Mesendoderm (in vitro differentiated cells): Measurements from ENCODE around the gene LRFN5.
"Not testable (repeated sequence)": the region's sequence is repeated elsewhere in the genome, so short reads cannot be mapped to it uniquely, and the experiment has no call there.

Experiments
- DNase-seq: peaks from one replicate; pipeline ENCODE4 v3.0.0; 2013
- H2AK5ac ChIP-seq: 2 replicates; pipeline ENCODE4 v1.6.1; 2013; ENCODE audit warnings: low read length, inconsistent platforms
- H2BK120ac ChIP-seq: 2 replicates; pipeline ENCODE4 v1.6.1; 2013; ENCODE audit warnings: low read depth, mild to moderate bottlenecking, low read length, moderate library complexity, mixed read lengths
- H2BK15ac ChIP-seq: replicated peaks from 2 replicates; pipeline ENCODE4 v1.6.1; 2013; ENCODE audit warnings: low read depth, mild to moderate bottlenecking, moderate library complexity
- H2BK5ac ChIP-seq: 2 replicates; pipeline ENCODE4 v1.6.1; 2013; ENCODE audit warnings: low read length, inconsistent platforms
- H3K18ac ChIP-seq: 2 replicates; pipeline ENCODE4 v1.6.1; 2013; ENCODE audit warnings: mild to moderate bottlenecking, low read length, mixed read lengths
- H3K23ac ChIP-seq: one replicate; pipeline ENCODE4 v1.6.1; 2013; ENCODE audit warnings: low read length
- H3K27ac ChIP-seq: 2 replicates; pipeline ENCODE4 v1.5.1; 2013; ENCODE audit warnings: low read depth, mild to moderate bottlenecking, inconsistent platforms, low read length, moderate library complexity
- H3K27me3 ChIP-seq: 2 replicates; pipeline ENCODE4 v1.6.1; 2013; ENCODE audit warnings: low read length, control low read depth, mild to moderate bottlenecking, inconsistent platforms; ENCODE audit not compliant: insufficient read depth, poor library complexity
- H3K36me3 ChIP-seq: 2 replicates; pipeline ENCODE4 v1.6.1; 2013; ENCODE audit warnings: low read length, inconsistent platforms; ENCODE audit not compliant: control insufficient read depth, insufficient read depth
- H3K4ac ChIP-seq: one replicate; pipeline ENCODE4 v1.6.1; 2013; ENCODE audit warnings: low read depth, mild to moderate bottlenecking, low read length, moderate library complexity
- H3K4me1 ChIP-seq: 2 replicates; pipeline ENCODE4 v1.6.1; 2013; ENCODE audit warnings: low read depth, low read length, inconsistent platforms; ENCODE audit not compliant: control insufficient read depth
- H3K4me2 ChIP-seq: 2 replicates; pipeline ENCODE4 v1.6.1; 2013; ENCODE audit warnings: low read length
- H3K4me3 ChIP-seq: 2 replicates; pipeline ENCODE4 v1.5.1; 2013; ENCODE audit warnings: mild to moderate bottlenecking, low read length
- H3K56ac ChIP-seq: one replicate; pipeline ENCODE4 v1.6.1; 2013; ENCODE audit warnings: low read length
- H3K79me1 ChIP-seq: 2 replicates; pipeline ENCODE4 v1.6.1; 2013; ENCODE audit warnings: low read length, inconsistent platforms
- H3K79me2 ChIP-seq: 2 replicates; pipeline ENCODE4 v1.6.1; 2013; ENCODE audit warnings: mild to moderate bottlenecking, low read length; ENCODE audit not compliant: control insufficient read depth, insufficient read depth
- H3K9ac ChIP-seq: 2 replicates; pipeline ENCODE4 v1.6.1; 2013; ENCODE audit warnings: low read length, inconsistent platforms
- H4K5ac ChIP-seq: one replicate; pipeline ENCODE4 v1.6.1; 2013; ENCODE audit warnings: low read length
- H4K8ac ChIP-seq: one replicate; pipeline ENCODE4 v1.6.1; 2013; ENCODE audit warnings: low read depth, mild to moderate bottlenecking, control low read depth, low read length, moderate library complexity
- WGBS: extraction: QIAGEN DNeasy Blood & Tissue Kit; methylation state at CpG from one replicate; pipeline ENCODE4 v1.1.7; 2013; ENCODE audit warnings: low lambda C conversion rate, missing lambda C conversion rate; ENCODE audit not compliant: insufficient coverage; ENCODE audit errors: extremely low coverage; 5-methylcytosine and 5-hydroxymethylcytosine counted together

The LRFN5 gene

DNA sequence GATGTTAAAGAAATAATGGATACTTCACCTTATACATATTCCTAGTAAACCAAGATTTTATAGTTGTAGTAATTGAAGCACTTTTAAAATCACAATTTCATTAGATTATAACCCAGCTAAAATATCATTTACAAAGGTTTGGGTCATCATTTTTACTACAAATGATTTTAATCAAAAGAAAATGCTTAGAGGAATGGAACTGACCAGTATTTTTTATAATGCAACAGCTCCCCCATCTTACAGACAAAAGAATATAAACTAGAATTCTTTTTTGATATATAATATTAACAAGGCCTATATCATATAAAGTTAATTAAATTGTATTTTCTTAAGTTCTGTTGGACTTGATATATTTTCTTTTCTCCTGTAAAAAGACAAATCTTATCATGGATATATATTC, 20.4 kb upstream of the LRFN5 start:
- no peak overlapping the region for H3K27ac ChIP-seq
- H4K8ac ChIP-seq = no peak overlapping the region
- no peak overlapping the region for H3K4me3 ChIP-seq
- no peaks in the 10 kb centered on the region for H3K4me1 ChIP-seq
- no peak overlapping the region for H2BK5ac ChIP-seq
- no peak overlapping the region for H2BK15ac ChIP-seq
- no peak overlapping the region for H2AK5ac ChIP-seq
- no peak overlapping the region for H3K9ac ChIP-seq
- DNase-seq = no peak
- H2BK120ac ChIP-seq = no peak overlapping the region
- H3K36me3 ChIP-seq = no peaks in the 10 kb centered on the region
- no peaks in the 10 kb centered on the region for H3K79me2 ChIP-seq
- H3K79me1 ChIP-seq = no peaks in the 10 kb centered on the region
- no peak overlapping the region for H3K4ac ChIP-seq
- H3K18ac ChIP-seq = no peak overlapping the region
- no peaks in the 10 kb centered on the region for H3K27me3 ChIP-seq
- H3K4me2 ChIP-seq = no peak overlapping the region
- H3K23ac ChIP-seq = no peak overlapping the region
- no peak overlapping the region for H4K5ac ChIP-seq
- H3K56ac ChIP-seq = no peak overlapping the region

DNA sequence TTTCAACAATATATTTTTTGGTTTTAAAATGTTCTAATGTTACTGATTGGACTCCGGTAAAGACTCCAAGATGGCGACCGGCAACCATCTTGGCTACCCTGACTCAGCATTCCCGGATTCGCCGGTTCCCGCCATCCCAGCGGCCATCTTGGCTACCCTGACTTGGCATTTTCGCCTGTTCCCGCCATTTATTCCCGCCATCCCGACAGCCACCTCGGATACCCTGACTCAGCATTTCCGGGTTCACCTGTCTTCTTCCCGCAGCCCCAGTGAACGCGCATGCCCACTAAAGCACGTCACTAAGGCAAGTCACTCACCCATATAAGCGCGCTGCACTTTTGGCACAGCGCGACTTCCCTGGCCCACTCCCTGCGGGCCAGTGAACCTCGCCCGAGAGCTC, 9.0 kb upstream of the LRFN5 start:
- no peak overlapping the region for H3K9ac ChIP-seq
- H3K23ac ChIP-seq = no peak overlapping the region
- no peak for DNase-seq
- H3K36me3 ChIP-seq = no peaks in the 10 kb centered on the region
- no peak overlapping the region for H4K5ac ChIP-seq
- H3K79me2 ChIP-seq = no peaks in the 10 kb centered on the region
- no peaks in the 10 kb centered on the region for H3K4me1 ChIP-seq
- H3K56ac ChIP-seq = no peak overlapping the region
- no peak overlapping the region for H3K27ac ChIP-seq
- no peaks in the 10 kb centered on the region for H3K79me1 ChIP-seq
- no CpG with 5 or more reads among the region's 25 CpGs for WGBS
- no peaks in the 10 kb centered on the region for H3K27me3 ChIP-seq
- no peak overlapping the region for H3K18ac ChIP-seq
- H4K8ac ChIP-seq = no peak overlapping the region
- no peak overlapping the region for H3K4me2 ChIP-seq
- peak overlapping the region; percentile 71 for H3K4ac ChIP-seq
- H2BK120ac ChIP-seq = no peak overlapping the region
- H2BK15ac ChIP-seq = no peak overlapping the region
- no peak overlapping the region for H3K4me3 ChIP-seq
- no peak overlapping the region for H2BK5ac ChIP-seq
- no peak overlapping the region for H2AK5ac ChIP-seq

DNA sequence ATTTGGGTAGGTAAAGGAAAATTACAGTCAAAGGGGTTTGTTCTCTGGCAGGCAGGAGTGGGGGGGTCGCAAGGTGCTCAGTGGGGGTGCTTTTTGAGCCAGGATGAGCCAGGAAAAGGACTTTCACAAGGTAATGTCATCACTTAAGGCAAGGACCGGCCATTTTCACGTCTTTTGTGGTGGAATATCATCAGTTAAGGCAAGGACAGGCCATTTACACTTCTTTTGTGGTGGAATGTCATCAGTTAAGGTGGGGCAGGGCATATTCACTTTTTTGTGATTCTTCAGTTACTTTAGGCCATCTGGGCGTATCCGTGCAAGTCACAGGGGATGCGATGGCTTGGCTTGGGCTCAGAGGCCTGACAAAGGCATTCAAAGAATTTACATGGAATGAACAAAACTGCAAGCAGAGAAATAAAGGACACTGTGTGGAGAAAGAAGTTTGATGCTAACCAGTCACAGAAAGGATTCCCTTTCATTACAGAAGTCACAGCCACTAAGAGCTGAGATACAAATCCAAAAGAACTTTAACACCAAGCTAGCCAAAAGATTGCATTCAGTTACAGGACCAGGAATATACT, 6.8 kb upstream of the LRFN5 start:
- not testable (repeated sequence) for H3K56ac ChIP-seq, H3K4ac ChIP-seq, H3K79me2 ChIP-seq, H2AK5ac ChIP-seq, H2BK15ac ChIP-seq, H2BK5ac ChIP-seq, H3K4me3 ChIP-seq, H4K5ac ChIP-seq, H3K23ac ChIP-seq, H3K27me3 ChIP-seq, H3K4me1 ChIP-seq, H3K9ac ChIP-seq, H2BK120ac ChIP-seq, H3K79me1 ChIP-seq, H4K8ac ChIP-seq, H3K18ac ChIP-seq, H3K4me2 ChIP-seq, H3K36me3 ChIP-seq
- DNase-seq = peak; percentile 91
- peak overlapping the region; percentile 55 for H3K27ac ChIP-seq
- WGBS = no CpG with 5 or more reads among the region's 6 CpGs

DNA sequence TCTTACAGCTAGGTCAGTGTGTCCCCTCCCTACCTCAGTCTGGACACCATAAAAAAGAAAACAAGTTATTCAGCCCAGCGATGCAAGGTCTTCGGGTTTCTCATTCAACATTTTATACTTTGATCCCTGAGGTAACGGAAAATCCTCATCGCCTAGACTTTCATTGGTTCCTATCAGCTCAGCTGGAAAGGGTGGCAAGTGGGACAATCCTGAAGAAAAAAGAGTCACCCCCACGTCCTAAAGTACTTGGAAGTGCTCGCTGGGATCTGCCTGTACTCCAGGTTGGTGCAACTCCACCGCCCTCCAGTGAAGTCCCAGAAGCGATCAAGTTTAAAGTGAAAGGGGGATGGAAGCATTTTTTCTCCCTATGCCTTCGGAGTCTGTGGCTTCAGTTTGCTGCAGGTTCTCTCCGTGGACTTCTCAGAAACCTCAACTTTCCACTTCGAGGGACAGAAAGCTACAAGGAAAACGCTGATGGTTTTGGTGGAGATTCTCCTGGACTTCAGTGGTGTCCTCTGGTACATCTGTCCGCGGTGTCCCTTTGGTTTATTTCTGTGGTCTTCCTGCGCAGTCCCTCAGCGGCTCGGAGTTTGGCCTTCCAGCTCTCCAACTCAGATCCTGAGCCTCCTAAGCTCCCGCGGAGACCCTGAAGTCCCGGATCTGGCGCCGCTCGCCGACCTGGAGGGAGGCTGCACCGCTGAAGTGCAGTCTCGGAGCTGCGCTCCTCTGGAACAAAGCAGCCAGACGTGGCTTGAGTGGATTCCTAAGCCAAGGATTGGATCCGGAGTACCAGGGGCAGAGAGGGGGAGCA, 1.8 kb upstream of the LRFN5 start:
- Histone ChIP-seq H3K4me3 (peak overlapping the region; percentile 87), H3K79me2 (peaks cover 13% of the 10 kb centered on the region)
- WGBS = no CpG with 5 or more reads among the region's 29 CpGs

DNA sequence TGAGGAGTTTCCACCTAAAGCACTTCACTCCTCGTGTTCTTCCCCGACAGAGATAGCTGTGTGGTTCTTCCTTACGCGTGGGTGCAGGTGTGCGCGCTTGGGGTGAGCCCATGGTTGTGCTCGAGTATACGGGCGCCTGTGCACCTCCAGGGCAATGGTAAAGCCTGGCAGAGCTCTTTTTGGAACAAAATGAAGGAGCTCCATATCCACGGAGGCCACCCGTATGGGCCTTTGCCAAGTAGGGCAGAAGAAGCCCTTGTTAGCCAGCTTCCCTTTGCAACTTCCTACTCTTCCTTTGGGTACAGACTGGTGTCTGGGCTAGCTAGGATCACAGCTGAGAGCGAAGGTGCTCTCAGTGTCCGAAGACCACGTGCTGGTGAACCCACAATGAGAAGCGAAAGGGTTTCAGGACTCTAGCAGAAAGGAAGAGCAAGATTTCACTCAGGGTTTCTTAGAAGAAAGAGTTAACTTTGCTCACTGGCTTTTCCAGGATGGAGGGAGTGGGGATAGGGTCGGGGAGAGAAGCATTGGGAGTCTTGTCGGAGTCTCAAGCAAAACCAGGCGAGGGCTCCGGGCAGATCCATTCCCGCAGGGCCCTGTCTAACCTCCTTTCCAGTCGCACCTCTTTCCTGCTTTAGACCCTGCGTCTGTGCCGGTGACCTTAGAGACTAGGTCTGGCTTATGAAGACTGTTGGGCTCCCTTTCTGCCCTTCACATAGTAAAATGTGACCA, 960 bp upstream of the LRFN5 start:
- Histone ChIP-seq H3K4me1 (peaks cover 6% of the 10 kb centered on the region), H2BK5ac (peak overlapping the region; percentile 52), H2AK5ac (no peak overlapping the region), H3K79me1 (no peaks in the 10 kb centered on the region), H3K36me3 (no peaks in the 10 kb centered on the region), H3K18ac (peak overlapping the region; percentile 46), H3K4ac (peak overlapping the region; percentile 38), H4K5ac (no peak overlapping the region), H3K4me2 (peak overlapping the region; percentile 86), H3K4me3 (peak overlapping the region; percentile 87), H3K56ac (peak overlapping the region; percentile 92), H3K23ac (no peak overlapping the region), H3K9ac (peak overlapping the region; percentile 93), H3K27me3 (peaks cover 8% of the 10 kb centered on the region), H3K79me2 (peaks cover 13% of the 10 kb centered on the region), H2BK15ac (no peak overlapping the region), H3K27ac (peak overlapping the region; percentile 76), H2BK120ac (no peak overlapping the region), H4K8ac (no peak overlapping the region)
- no CpG with 5 or more reads among the region's 23 CpGs for WGBS
- DNase-seq = peak; percentile 97

More for the DNA sequence above, 1.8 kb upstream of the LRFN5 start:
- Histone ChIP-seq H2BK5ac (peak overlapping the region; percentile 64), H4K8ac (no peak overlapping the region), H2BK120ac (no peak overlapping the region), H3K4me2 (peak overlapping the region; percentile 86), H3K27ac (peak overlapping the region; percentile 76), H2BK15ac (no peak overlapping the region), H3K79me1 (no peaks in the 10 kb centered on the region), H3K56ac (peak overlapping the region; percentile 92), H3K4ac (no peak overlapping the region), H3K4me1 (peaks cover 5% of the 10 kb centered on the region), H3K18ac (peak overlapping the region; percentile 11), H3K36me3 (no peaks in the 10 kb centered on the region), H4K5ac (no peak overlapping the region), H3K9ac (peak overlapping the region; percentile 93), H3K27me3 (peaks cover 8% of the 10 kb centered on the region), H2AK5ac (no peak overlapping the region), H3K23ac (peak overlapping the region; percentile 51)
- peak; percentile 97 for DNase-seq
